Cardiac fibroblast (primary cell): ENCODE data around the gene RIPOR1.

Experiments used
- DNase-seq, 2 donors: peaks; one replicate each; pipeline versions ENCODE4 v3.0.0 to v3.0.0-alpha.2; 2010; ENCODE audit warnings: low read depth in 2 of 2
- H3K4me3 ChIP-seq, 2 donors: replicated peaks in 1 of 2; 1 replicate in 1 of 2; 2 replicates in 1 of 2; pipeline ENCODE4 v1.5.1; 2011; ENCODE audit warnings: low read depth in 2 of 2, low read length in 2 of 2, mild to moderate bottlenecking in 2 of 2, moderate library complexity in 1 of 2
- CTCF ChIP-seq: IDR thresholded peaks from one replicate; pipeline ENCODE4 v1.5.1; 2011; ENCODE audit warnings: low read depth, mild to moderate bottlenecking, low read length, inconsistent platforms

Gene RIPOR1

GRCh38 chr16:67548265-67549126 lies 19.9 kb downstream of the RIPOR1 start:
- no peak overlapping the region for H3K4me3 ChIP-seq
- TF ChIP-seq CTCF = no peak
- no peak for DNase-seq

- no peak for DNase-seq
- no peak overlapping the region for H3K4me3 ChIP-seq
- TF ChIP-seq CTCF = no peak
These were observed 20.6 kb downstream of the RIPOR1 start for GRCh38 chr16:67549240-67549639.

GRCh38 chr16:67549936-67550335 lies 21.3 kb downstream of the RIPOR1 start:
- no peak overlapping the region for H3K4me3 ChIP-seq
- no peak for TF ChIP-seq CTCF
- no peak for DNase-seq

- no peak overlapping the region for H3K4me3 ChIP-seq
- TF ChIP-seq CTCF = no peak
- DNase-seq = no peak
These were observed 22.5 kb downstream of the RIPOR1 start for GRCh38 chr16:67551091-67551490.

GRCh38 chr16:67551972-67552371 lies 23.3 kb downstream of the RIPOR1 start:
- TF ChIP-seq CTCF = no peak
- DNase-seq = no peak
- H3K4me3 ChIP-seq = no peak overlapping the region

GRCh38 chr16:67552476-67552875 lies 23.8 kb downstream of the RIPOR1 start:
- DNase-seq = no peak
- TF ChIP-seq CTCF = no peak
- no peak overlapping the region for H3K4me3 ChIP-seq
